HG03457 (cell line): ENCODE data around the gene ACTMAP.
"Not testable (repeated sequence)": the region's sequence is repeated elsewhere in the genome, so short reads cannot be mapped to it uniquely, and the experiment has no call there.

Source experiments
- ATAC-seq: cut with Tn5 transposase; IDR thresholded peaks from one replicate; pipeline ENCODE4 v1.9.1; 2021; ENCODE audit warnings: moderate number of reproducible peaks; ENCODE audit not compliant: unreplicated experiment

Gene ACTMAP

GRCh38 chr19:40750058-40750873, at the start of gene ACTMAP:
Gene ACTMAP (minus strand): TSS chr19:40750477. CDS start chr19:40749803, 674 bp downstream.
- peak; percentile 65 for ATAC-seq

DNA sequence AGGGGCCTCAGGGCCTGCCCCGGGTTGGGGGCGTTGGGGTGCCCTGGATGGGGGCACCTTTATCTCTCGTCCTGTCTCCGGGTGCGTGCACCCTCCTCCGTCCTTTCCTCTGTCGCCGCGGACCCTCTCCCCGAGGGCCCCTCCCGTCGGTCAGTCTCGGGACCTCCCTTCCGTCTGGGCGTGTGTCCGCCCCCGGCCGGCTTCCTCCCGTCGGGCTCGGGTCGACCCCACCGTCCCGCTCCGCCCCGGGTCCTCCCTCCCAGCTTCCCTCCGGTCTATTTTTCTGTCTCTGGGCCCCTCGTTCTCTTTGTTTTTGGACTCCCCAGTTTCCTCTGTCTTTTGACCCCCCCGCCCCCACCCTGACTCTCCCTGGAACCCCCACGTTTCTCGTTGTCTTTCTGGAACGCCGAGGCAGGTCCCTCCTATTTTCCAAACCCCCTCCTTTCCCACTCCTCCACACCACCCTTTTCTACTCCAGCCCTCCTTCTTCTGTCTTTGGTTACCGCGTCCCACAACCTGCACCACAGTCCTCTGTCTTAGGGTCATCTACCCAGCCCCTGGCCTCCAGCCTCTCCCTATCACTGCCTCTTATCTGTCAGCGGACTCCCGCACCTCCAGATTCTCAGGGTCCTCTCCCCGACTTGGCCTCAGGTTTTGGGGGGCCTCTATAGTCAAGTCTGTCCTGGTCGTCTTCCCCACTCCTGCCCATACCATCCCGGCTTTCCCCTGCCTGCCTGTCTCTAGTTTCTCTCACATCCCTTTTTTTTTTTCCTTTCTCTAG, 49.5 kb upstream of the ACTMAP start:
- no peak for ATAC-seq

GRCh38 chr19:40798683-40799557, 48.6 kb upstream of the ACTMAP start, which contains the start of gene EGLN2:
Gene EGLN2 (plus strand): TSS chr19:40799191. CDS start chr19:40800573, 1,382 bp downstream.
- peak; percentile 54 for ATAC-seq

GRCh38 chr19:40797963-40798682, 47.8 kb upstream of the ACTMAP start:
- ATAC-seq = peak; percentile 8

DNA sequence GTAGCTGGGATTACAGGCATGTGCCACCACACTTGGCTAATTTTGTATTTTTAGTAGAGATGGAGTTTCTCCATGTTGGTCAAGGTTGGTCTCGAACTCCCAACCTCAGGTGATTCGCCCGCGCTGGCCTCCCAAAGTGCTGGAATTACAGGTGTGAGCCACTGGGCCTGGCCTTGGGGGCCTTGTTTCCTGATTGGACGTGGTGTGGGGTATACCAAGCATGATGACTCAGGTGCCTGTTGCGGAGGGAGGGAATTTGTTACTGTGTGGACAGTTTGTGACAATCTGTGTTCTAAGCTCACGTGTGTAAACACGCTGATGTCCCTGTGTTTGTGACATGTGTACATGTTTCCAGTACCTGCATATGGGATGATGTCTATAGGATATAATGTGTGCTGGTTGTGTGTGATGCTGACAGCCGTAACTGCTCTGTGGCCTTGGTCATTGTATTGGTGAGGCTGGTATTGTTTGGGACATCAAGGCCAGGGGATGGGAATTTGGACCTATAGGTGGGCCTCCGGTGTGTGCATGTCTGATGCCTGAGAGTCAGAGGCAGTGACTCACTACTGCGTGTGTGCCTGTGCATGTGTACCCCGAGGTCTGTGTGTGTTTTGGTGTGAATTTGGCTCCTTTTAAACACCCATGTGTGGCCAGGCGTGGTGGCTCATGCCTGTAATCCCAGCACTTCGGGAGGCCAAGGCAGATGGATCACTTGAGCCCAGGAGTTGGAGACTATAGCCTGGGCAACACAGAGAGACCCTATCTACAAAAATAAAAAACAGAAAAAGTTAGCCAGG, 47.1 kb upstream of the ACTMAP start:
- ATAC-seq = no peak

- no peak for ATAC-seq
Observed at GRCh38 chr19:40791996-40792395, 41.7 kb upstream of the ACTMAP start.

DNA sequence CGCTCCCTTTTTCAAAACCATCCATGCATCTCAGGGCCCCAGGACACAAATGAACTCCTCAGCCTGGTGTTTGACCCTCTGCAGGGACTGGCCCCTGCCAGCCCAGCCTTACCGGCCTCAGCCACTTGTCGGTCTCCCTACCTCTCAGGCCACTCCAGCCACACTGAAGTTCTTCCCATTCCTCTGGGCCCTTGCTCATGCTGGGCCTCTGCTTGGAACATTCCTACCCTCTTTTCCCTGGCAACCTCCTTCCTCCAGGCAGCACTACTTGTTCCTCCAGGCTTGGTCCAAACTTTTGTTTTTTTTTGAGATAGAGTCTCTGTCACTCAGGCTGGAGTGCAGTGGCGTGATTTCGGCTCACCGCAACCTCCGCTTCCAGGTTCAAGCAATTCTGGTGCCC, 41.1 kb upstream of the ACTMAP start:
- ATAC-seq = no peak

- ATAC-seq = no peak
Observed at GRCh38 chr19:40786060-40787037, 36.1 kb upstream of the ACTMAP start.

- ATAC-seq = no peak
Observed at GRCh38 chr19:40785526-40785925, 35.2 kb upstream of the ACTMAP start.

DNA sequence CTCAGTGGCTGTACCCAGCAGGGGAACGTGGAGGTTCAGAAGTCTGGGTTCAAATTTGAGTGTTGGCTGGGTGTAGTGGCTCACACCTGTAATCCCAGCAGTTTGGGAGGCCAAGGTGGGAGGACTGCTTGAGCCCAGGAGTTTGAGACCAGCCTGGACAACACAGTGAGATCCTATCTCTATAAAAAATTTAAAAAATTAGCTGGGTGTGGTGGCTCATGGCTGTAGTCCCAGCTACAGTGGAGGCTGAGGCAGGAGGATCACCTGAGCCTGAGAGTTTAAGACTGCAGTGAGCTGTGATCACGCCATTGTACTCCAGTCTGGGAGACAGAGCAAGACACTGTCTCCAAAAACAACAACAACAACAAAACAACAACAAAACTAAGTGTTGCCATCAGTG, 33.9 kb upstream of the ACTMAP start:
- not testable (repeated sequence) for ATAC-seq

- no peak for ATAC-seq
Observed at GRCh38 chr19:40783711-40784110, 33.4 kb upstream of the ACTMAP start.

DNA sequence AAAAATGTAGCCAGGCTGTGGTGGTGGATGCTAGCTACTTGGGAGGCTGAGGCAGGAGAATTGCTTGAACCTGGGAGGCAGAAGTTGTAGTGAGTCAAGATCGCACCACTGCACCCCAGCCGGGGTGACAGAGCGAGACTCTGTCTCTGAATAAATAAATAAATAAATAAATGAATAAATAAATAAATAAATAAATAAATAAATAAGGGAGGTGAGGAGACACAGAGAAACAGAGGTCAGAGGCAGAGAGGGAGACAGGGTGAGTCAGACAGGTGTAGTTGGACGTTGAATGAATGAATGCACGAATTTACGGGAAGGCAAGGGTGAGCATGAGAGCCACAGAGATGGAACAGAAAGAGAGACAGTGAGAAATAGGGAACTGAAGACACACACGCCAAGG, 30.9 kb upstream of the ACTMAP start:
- ATAC-seq = no peak

DNA sequence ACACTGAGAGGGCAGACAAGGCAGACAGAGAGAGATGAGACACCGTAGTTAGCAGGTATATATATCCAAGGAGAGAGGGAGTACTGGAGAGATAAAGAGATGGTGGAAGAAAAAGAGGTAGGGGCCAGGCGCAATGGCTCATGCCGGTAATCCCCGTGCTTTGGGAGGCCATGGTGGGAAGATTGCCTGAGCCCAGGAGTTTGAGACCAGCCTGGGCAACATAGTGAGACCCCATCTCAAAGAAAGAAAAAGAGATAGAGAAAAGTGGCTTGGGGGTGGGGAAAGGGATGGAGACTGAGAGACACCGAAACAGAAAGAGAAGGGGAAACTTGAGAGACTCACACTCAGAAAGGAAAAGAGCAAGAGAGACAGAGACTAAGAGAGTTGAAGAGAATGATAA, 30.3 kb upstream of the ACTMAP start:
- no peak for ATAC-seq

DNA sequence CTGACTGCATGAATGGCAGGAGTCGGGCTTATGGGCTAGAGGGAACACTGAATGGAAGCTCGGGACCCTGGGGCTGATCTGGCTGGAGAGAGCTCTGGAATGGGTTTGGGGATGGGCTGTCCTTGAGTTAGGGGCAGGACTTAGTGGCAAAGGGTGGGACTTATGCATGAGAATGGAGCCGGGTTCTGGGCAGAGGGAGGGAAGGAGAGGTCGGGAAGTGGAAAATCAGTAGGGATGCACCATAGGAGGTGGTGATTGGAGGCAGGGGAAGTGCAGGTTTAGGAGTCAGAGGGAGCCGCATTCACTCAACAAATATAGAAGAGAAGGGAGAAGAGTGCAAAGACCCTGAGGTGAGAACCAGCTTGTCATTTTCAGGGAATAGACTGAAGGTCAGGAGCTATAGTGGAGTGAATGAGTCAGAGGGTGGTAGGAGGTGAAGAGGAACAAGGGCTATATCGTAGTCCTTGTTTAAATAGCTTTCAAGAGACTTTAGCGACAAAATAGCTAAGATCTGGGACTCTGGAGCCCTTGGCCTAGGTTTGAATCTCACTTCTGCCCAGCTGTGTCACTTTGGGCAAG, 28.5 kb upstream of the ACTMAP start:
- no peak for ATAC-seq

DNA sequence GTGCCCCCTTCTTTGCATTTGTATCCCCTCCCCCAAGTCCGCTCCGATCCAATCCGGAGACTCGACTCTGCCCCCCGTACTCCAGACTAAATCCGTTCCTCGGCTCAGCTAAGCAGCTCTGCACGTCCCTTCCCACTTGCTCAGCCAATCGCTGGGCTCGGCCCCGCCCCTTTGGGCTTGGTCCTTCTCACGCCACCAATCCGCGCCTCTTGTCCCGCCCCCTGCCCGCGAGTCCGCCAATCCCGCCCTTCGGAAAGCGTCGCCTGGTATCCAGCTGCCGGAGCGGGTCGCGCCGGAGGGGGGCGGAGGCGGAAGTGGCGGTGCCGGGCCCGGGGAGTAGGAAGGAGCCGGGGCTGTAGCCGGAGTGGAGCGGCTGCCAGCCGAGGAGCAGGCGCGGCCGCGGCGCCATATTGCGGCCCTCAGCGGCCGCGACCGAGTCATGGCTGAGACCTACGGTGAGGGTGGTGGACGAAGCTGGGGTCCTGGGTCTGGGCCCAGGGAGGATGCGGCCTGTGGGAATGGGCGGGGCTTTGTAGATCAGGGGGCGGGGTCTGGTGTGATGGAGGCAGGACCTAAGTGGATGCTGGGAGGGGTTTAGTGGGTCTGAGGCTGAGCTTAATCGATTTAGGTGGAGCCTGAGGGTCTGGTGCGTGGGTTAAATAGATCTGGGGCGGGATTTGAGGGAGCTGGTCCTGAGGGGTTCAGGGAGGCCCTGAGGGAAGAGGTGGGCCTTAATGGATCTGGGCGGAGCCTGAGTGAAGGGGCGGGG, 27.8 kb upstream of the ACTMAP start, which contains the start of gene RAB4B:
TSS of gene RAB4B (plus strand) at position 311 of the 769 bp plus-strand sequence. CDS start at position 440, 129 bp downstream.
- peak; percentile 41 for ATAC-seq

GRCh38 chr19:40777645-40777936, 27.3 kb upstream of the ACTMAP start:
- no peak for ATAC-seq

- ATAC-seq = peak; percentile 59
Observed at GRCh38 chr19:40776932-40777644, 26.8 kb upstream of the ACTMAP start.
